Tibial nerve (tissue), 4 donors: ENCODE results near the gene TAMALIN.

Experiments used
- EP300 ChIP-seq, 2 donors: sonication (generic); formaldehyde crosslinking; IDR thresholded peaks; one replicate each; pipeline ENCODE4 v1.6.1; 2017; ENCODE audit warnings: antibody characterized with exemption in 2 of 2, mild to moderate bottlenecking in 1 of 2
- POLR2A ChIP-seq, 2 donors: fragments of 450-650 bp; IDR thresholded peaks; one replicate each; pipeline ENCODE4 v1.6.1; 2017; ENCODE audit warnings: antibody characterized with exemption in 2 of 2, mild to moderate bottlenecking in 2 of 2, moderate library complexity in 2 of 2
- TF ChIP-seq, protein P1 (sequence below), 5 experiments: fragments of 200-600 bp in 3 of 5; fragments of 450-650 bp in 2 of 5; sonication (generic) in 3 of 5; IDR thresholded peaks; one replicate each; pipeline ENCODE4 v1.5.1; 2016 to 2019; ENCODE audit warnings: antibody characterized with exemption in 5 of 5, mild to moderate bottlenecking in 3 of 5, moderate library complexity in 2 of 5

DNA sequence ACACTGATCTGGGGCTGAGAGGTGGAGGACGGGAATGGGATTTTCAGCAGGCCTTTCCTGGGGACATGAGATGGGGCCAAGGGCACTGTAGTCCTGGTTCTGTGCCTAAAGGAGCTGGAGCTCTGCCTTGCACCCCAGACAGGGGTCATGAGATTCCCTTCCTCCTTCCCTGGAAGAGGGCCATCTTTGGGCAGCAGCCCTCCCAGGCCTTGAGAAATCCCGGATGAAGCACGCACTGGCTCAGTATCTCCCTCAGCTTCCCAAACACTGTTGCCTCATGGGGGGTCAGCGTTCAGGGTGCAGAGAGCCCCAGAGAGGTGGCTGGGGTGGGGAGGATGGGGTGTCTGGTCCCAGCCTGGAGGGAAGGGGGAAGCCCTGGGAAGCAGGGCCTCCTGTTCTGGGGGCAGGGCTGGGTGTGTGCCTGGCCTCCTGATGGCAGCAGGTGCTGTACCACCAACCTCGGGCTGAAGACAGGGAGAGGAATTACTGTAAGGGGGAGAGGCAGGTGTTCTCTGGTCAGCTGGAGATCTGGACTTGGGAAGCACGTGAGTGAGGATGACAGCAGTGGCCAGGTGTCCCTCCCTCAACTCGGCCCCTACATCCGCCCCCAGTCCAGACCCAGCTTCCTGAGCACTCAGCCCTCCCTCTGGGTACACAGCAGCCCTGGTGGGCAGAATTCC, 36.1 kb downstream of the TAMALIN start:
- TF ChIP-seq, protein P1, sequence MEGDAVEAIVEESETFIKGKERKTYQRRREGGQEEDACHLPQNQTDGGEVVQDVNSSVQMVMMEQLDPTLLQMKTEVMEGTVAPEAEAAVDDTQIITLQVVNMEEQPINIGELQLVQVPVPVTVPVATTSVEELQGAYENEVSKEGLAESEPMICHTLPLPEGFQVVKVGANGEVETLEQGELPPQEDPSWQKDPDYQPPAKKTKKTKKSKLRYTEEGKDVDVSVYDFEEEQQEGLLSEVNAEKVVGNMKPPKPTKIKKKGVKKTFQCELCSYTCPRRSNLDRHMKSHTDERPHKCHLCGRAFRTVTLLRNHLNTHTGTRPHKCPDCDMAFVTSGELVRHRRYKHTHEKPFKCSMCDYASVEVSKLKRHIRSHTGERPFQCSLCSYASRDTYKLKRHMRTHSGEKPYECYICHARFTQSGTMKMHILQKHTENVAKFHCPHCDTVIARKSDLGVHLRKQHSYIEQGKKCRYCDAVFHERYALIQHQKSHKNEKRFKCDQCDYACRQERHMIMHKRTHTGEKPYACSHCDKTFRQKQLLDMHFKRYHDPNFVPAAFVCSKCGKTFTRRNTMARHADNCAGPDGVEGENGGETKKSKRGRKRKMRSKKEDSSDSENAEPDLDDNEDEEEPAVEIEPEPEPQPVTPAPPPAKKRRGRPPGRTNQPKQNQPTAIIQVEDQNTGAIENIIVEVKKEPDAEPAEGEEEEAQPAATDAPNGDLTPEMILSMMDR (IDR thresholded peaks at IDR 0.05): no peak
- TF ChIP-seq POLR2A (IDR thresholded peaks at IDR 0.05) (no peak), EP300 (IDR thresholded peaks at IDR 0.05) (peak in 1 of 2 donors; percentile 14)
